GM21717 (cell line): Measurements from ENCODE around the gene SPDYE11.
"Not testable (repeated sequence)": the region's sequence is repeated elsewhere in the genome, so short reads cannot be mapped to it uniquely, and the experiment has no call there.

Experiments
- ATAC-seq: cut with Tn5 transposase; IDR thresholded peaks from one replicate; pipeline ENCODE4 v1.9.1; 2021; ENCODE audit warnings: mild to moderate bottlenecking, moderate library complexity; ENCODE audit not compliant: unreplicated experiment

The SPDYE11 gene, protein sequence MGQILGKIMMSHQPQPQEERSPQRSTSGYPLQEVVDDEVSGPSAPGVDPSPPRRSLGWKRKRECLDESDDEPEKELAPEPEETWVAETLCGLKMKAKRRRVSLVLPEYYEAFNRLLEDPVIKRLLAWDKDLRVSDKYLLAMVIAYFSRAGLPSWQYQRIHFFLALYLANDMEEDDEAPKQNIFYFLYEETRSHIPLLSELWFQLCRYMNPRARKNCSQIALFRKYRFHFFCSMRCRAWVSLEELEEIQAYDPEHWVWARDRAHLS

DNA sequence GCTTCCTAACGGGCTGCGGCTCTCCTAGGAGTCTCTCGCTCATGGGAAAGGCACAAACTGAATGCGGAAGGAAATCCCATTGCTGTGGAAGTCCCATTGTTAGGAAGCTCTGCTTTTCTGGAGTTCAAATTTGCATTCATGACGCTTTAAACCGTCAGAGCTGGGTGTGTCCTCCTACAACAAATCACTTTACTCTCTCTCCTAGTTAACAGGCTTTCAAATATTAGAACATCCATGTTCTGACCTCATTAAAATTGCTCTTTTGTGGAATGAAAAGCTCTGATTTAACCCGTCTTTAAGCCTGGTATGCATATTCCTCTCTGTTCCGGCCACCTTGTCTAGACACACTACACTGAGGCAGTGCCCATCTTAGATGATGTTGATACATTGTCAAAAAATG lies at the start of gene SPDYE11:
SPDYE11 (minus strand) TSS at position 101 of the 400 bp plus-strand sequence. CDS start 1,800 bp downstream, outside the sequence.
- not testable (repeated sequence) for ATAC-seq

DNA sequence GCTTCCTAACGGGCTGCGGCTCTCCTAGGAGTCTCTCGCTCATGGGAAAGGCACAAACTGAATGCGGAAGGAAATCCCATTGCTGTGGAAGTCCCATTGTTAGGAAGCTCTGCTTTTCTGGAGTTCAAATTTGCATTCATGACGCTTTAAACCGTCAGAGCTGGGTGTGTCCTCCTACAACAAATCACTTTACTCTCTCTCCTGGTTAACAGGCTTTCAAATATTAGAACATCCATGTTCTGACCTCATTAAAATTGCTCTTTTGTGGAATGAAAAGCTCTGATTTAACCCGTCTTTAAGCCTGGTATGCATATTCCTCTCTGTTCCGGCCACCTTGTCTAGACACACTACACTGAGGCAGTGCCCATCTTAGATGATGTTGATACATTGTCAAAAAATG lies 28.2 kb upstream of the SPDYE11 start, which contains the start of gene SPDYE9:
SPDYE9 (minus strand) TSS at position 101 of the 400 bp plus-strand sequence. CDS start 1,800 bp downstream, outside the sequence.
- not testable (repeated sequence) for ATAC-seq

DNA sequence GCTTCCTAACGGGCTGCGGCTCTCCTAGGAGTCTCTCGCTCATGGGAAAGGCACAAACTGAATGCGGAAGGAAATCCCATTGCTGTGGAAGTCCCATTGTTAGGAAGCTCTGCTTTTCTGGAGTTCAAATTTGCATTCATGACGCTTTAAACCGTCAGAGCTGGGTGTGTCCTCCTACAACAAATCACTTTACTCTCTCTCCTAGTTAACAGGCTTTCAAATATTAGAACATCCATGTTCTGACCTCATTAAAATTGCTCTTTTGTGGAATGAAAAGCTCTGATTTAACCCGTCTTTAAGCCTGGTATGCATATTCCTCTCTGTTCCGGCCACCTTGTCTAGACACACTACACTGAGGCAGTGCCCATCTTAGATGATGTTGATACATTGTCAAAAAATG lies 28.0 kb downstream of the SPDYE11 start, which contains the start of gene SPDYE8:
SPDYE8 (minus strand) TSS at position 101 of the 400 bp plus-strand sequence. CDS start 1,800 bp downstream, outside the sequence.
- ATAC-seq: not testable (repeated sequence)

DNA sequence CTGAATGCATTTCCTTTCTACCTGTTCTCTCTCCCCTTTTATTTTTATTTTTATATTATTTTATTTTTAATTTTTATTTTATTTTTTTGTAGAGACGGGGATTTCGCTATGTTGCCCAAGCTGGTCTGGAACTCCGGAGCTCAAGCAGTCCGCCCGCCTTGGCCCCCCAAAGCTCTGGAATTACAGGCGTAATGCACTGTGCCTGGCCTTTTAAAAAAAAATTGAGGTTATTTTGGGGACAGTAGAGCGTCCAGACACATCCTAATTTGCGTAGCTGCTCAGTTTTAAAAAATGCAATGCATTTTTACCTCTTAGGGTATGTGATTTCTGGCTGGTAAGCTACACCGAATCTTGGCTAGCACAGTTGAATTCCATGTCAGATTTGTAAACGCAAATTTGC lies 51.2 kb downstream of the SPDYE11 start:
- not testable (repeated sequence) for ATAC-seq

DNA sequence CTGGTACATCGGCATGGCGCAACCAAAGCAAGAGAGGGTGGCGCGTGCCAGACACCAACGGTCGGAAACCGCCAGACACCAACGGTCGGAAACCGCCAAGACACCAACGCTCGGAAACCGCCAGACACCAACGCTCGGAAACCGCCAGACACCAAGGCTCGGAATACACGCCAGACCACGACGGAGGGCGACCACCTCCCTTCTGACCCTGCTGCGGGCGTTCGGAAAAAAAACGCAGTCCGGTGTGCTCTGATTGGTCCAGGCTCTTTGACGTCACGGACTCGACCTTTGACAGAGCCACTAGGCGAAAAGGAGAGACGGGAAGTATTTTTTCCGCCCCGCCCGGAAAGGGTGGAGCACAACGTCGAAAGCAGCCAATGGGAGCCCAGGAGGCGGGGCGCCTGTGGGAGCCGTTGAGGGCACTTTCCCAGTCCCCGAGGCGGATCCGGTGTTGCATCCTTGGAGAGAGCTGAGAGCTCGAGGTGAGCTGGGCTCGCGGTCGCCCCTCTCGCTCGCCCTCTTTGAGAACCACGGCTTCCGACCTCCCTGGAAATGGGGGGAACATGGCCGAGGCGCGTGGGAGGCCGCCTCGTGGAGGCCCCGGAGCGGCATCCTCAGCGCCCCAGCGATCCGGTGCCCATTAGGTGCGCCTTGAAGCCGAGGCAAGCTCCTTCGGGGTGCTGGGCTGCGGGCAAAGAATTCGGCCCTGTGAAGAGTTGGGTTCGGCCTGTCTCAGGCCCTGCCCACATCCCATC lies 51.8 kb downstream of the SPDYE11 start:
- ATAC-seq: peak; percentile 74

DNA sequence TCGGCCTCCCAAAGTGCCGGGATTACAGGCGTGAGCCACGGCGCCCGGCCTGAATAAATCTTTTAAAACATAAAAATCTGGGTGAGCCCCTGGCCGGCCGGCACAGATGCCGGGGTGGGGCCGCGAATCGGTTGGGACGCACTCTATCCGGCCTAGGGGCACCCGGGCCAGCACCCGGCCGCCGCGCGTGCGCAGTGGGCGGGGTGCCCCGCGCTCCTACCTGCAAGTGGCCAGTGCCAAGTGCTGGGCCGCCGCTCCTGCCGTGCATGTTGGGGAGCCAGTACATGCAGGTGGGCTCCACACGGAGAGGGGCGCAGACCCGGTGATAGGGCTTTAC lies 52.4 kb downstream of the SPDYE11 start:
- peak; percentile 82 for ATAC-seq

DNA sequence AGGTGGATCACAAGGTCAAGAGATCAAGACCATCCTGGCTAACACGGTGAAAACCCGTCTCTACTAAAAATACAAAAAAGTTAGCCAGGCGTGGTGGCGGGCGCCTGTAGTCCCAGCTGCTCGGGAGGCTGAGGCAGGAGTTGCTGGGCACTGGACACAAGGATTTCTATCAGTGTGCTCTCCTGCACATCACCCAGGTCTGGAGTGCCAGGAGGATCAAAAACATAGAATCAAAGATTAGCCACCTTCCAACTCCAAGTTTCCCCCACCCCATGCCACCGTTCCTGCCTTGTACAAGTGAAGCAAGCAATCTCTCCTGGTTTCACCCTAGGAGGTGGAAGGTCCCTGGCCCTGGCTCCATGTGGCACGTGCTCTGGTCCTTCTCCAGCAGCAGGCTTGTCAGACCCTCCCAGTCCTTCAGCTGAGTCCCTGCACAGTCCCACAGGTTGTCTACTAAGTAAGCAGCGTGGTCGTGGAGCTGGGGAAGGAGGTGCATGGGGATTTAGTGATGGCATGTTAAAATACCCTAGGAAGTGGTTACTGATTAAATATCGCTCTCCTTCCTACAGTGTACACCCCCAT lies 59.7 kb downstream of the SPDYE11 start:
- ATAC-seq: not testable (repeated sequence)
